HCT116 (cell line): ENCODE data around the gene SERTM1.

Experiments
- EGR1 ChIP-seq: IDR thresholded peaks from 2 replicates; pipeline ENCODE4 v1.6.1; 2012; ENCODE audit warnings: low read depth
- EZH2 ChIP-seq: fragments of 200-600 bp; sonication (generic); IDR thresholded peaks from 2 replicates; pipeline ENCODE4 v1.6.1; 2017; ENCODE audit warnings: antibody characterized with exemption, mixed run types

DNA sequence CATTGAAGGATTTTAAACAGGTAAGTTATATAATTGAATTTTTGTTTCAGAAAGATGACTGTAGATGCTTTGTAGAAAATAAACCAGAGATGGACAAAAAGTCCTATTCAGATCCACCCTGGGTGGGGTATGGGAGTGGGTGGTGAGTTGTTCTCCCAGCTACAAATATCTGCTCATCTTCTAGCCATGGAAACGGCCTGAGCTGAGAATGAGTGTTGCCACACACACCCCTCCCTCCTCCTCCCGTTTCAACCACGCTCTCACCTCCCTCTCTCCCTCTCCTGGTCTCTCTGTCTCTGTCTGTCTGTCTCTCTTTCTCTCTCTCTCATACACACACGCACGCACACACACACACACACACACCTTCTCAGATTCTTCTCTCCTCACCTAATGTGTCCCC lies 26.4 kb downstream of the SERTM1 start:
- no peak for TF ChIP-seq EGR1
- no peak for TF ChIP-seq EZH2
